Suppressor macrophage (primary cell): ENCODE data around the gene DIAPH2.

Experiments
- DNase-seq, 4 experiments: peaks; one replicate each; pipeline ENCODE4 v3.0.0-alpha.2; 2020 to 2022

The DIAPH2 gene

GRCh38 chrX:97311066-97311778 is 626.6 kb downstream of the DIAPH2 start:
- DNase-seq: no peak

- no peak for DNase-seq
Measured at GRCh38 chrX:97314345-97314744, 629.7 kb downstream of the DIAPH2 start.

- no peak for DNase-seq
Measured at GRCh38 chrX:97315939-97316338, 631.3 kb downstream of the DIAPH2 start.

GRCh38 chrX:97320305-97320704 is 635.7 kb downstream of the DIAPH2 start:
- DNase-seq: no peak

GRCh38 chrX:97322401-97322800 is 637.8 kb downstream of the DIAPH2 start:
- no peak for DNase-seq

- no peak for DNase-seq
Measured at GRCh38 chrX:97326456-97326855, 641.8 kb downstream of the DIAPH2 start.

- DNase-seq: no peak
Measured at GRCh38 chrX:97328853-97329390, 644.3 kb downstream of the DIAPH2 start.

- DNase-seq: peak in 1 of 4 experiments; percentile 5
Measured at GRCh38 chrX:97330151-97330550, 645.5 kb downstream of the DIAPH2 start.

- DNase-seq: no peak
Measured at GRCh38 chrX:97332963-97333362, 648.3 kb downstream of the DIAPH2 start.

- no peak for DNase-seq
Measured at GRCh38 chrX:97334850-97335249, 650.2 kb downstream of the DIAPH2 start.

GRCh38 chrX:97344724-97345123 is 660.1 kb downstream of the DIAPH2 start:
- no peak for DNase-seq

- DNase-seq: no peak
Measured at GRCh38 chrX:97358941-97359340, 674.3 kb downstream of the DIAPH2 start.

- no peak for DNase-seq
Measured at GRCh38 chrX:97363843-97364242, 679.2 kb downstream of the DIAPH2 start.

- no peak for DNase-seq
Measured at GRCh38 chrX:97366237-97366636, 681.6 kb downstream of the DIAPH2 start.

GRCh38 chrX:97367125-97367524 is 682.5 kb downstream of the DIAPH2 start:
- DNase-seq: no peak

GRCh38 chrX:97369947-97370346 is 685.3 kb downstream of the DIAPH2 start:
- DNase-seq: no peak

GRCh38 chrX:97372001-97372766 is 687.5 kb downstream of the DIAPH2 start:
- DNase-seq: no peak

- peak in 2 of 4 experiments; percentile 15 to 21 for DNase-seq
Measured at GRCh38 chrX:97374266-97374665, 689.6 kb downstream of the DIAPH2 start.

GRCh38 chrX:97380200-97380599 is 695.6 kb downstream of the DIAPH2 start:
- DNase-seq: no peak

GRCh38 chrX:97384685-97385084 is 700.0 kb downstream of the DIAPH2 start:
- DNase-seq: no peak

GRCh38 chrX:97387004-97387403 is 702.4 kb downstream of the DIAPH2 start:
- DNase-seq: no peak

GRCh38 chrX:97389761-97390192 is 705.1 kb downstream of the DIAPH2 start:
- DNase-seq: peak; percentile 42 to 76 (median 59)

- no peak for DNase-seq
Measured at GRCh38 chrX:97397371-97397770, 712.7 kb downstream of the DIAPH2 start.
